WTC11 (cell line): ENCODE results near the gene OPN5.

Experiments used
- GABPB1 ChIP-seq: sonication (generic); formaldehyde crosslinking; IDR thresholded peaks from 2 replicates; pipeline ENCODE4 v1.8.1; 2023; ENCODE audit warnings: mild to moderate bottlenecking, missing genetic modification reagents
- JUN ChIP-seq: sonication (generic); formaldehyde crosslinking; IDR thresholded peaks from 2 replicates; pipeline ENCODE4 v1.8.0; 2023; ENCODE audit warnings: mild to moderate bottlenecking, missing genetic modification reagents
- ZNF138 ChIP-seq: sonication (generic); formaldehyde crosslinking; conservative IDR thresholded peaks from 2 replicates; pipeline ENCODE4 v1.8.1; 2022; ENCODE audit warnings: mild to moderate bottlenecking, moderate library complexity, missing genetic modification reagents

- TF ChIP-seq GABPB1 (no peak), JUN (CRISPR knock-in tag) (no peak), ZNF138 (CRISPR knock-in tag) (no peak)
Measured at GRCh38 chr6:47780510-47781356, 1.1 kb upstream of the OPN5 start.
